ENCODE results near the gene FNDC10. TPM values are rescaled to one million over a fixed set of nuclear protein-coding genes. Genes with fewer than 3 reads are reported as not detected.
"Not testable (repeated sequence)": the region's sequence is repeated elsewhere in the genome, so short reads cannot be mapped to it uniquely, and the experiment has no call there.

Gene FNDC10
- total RNA-seq, 2 experiments from 2014 or later, result 7.5 to 9.3 TPM

DNA sequence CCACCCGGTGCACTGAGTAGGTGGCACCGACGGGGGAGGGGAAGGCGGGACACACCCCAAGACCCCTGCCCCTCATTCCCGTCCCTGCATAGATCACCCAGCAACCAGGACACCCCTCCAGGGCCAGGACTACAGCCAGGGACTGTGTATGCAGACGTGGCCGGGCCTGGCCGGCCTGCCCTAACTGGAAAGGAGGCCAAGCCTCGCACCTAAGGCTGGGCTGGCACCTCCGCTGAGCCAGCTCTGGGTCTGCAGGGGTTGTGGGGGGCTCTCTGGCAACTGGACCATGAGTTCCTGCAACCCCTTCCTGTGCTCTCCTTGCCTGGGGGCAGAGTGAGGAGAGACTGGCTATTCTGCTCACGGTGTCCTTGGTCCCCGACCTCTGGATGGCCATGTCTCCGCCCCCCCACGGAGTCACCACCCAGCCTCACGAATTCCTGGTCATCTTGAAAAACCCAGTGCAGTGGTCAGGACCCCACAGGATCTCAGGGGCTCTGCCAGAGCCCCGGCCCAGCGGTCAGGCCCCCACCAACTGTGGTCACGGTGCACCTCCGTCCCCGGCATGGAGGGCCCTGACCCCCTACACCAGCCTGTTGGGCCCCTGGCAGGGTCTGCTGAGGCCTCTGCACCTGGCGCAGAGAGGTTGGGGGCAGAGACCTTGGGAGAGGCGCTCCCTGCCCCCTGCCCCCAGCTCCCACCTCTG is 1.1 kb upstream of the FNDC10 start:
- no peak for DNase-seq
- CTCF ChIA-PET, result no interaction called here
- H3K4me3 Mint-ChIP-seq, result peak overlapping the region; percentile 64
- H3K9me3 Mint-ChIP-seq (ENCODE audit: insufficient read depth), result no peaks in the 10 kb centered on the region
- no peak overlapping the region for H3K27ac Mint-ChIP-seq
- H3K27me3 Mint-ChIP-seq (ENCODE audit: low read depth), result peaks cover 2% of the 10 kb centered on the region
- POLR2A ChIA-PET, result interaction anchor here (0.8 kb wide), 1 partner anchor 28 kb away, joined by 3 read pairs; no protein-coding TSS in a partner anchor
- no peaks in the 10 kb centered on the region for H3K36me3 Mint-ChIP-seq (ENCODE audit: low read depth)
- peaks cover 19% of the 10 kb centered on the region for H3K4me1 Mint-ChIP-seq (ENCODE audit: low read depth)
- ATAC-seq, result no peak

DNA sequence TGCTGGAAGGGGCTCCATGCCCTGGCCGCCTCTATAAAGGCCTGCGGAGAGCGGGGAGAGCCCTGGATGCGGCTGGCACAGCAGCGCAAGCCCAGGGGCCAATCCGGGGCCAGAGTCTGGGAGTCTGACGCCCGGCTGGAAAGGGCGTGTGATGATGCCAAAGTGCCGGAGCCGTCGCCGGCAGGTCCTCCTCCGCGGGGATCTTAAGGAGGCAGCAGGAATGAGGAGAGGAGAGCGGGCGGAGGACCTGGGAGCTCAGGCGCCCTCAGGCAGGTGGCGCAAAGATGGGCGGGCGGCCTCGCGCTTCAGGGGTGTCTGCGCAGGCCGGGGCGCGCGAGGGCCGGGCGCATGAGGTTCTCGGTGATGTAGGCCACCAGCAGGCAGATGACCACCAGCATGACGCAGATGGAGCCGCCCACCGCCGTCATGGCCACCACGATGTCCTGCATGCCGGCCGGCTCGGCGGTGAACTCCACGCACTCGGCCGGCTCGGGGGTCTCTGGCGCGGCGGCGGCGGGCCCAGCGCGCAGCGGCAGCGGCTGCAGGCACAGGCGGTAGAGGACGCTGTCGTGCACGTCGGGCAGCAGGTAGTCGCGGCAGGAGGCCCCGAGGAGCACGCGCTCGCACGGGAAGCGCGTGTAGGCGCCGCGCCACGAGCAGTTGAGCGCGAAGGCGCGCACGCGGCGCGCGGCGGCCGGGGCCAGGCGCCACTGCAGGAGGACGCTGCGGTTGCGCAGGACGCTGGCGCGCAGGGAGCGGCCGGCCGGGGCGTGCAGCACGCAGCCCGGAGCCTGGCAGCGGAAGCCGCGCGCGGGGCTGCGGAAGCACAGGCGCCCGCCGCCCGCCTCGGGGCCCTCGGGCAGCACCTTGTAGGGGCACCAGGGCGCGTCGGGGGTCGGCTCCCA is 653 bp downstream of the FNDC10 start:
- POLR2A ChIA-PET, result no interaction called here

GRCh38 chr1:1598720-1599029 is 1.3 kb downstream of the FNDC10 start:
- DNase-seq, result no peak
- Mint-ChIP-seq H3K9me3 (ENCODE audit: insufficient read depth) (no peaks in the 10 kb centered on the region), H3K4me1 (ENCODE audit: low read depth) (peaks cover 16% of the 10 kb centered on the region), H3K27me3 (ENCODE audit: low read depth) (peaks cover 2% of the 10 kb centered on the region), H3K36me3 (ENCODE audit: low read depth) (no peaks in the 10 kb centered on the region), H3K4me3 (peak overlapping the region; percentile 69), H3K27ac (peak overlapping the region; percentile 55)
- CTCF ChIA-PET, result interaction anchor here (1.6 kb wide), 1 partner anchor 16 kb away, joined by 3 read pairs; no protein-coding TSS in a partner anchor
- POLR2A ChIA-PET, result no interaction called here
- ATAC-seq, result no peak

More for the DNA sequence above, 653 bp downstream of the FNDC10 start:
- peaks cover 2% of the 10 kb centered on the region for H3K27me3 Mint-ChIP-seq (ENCODE audit: low read depth)
- DNase-seq (peak; percentile 53), ATAC-seq (peak; percentile 56)
- H3K27ac Mint-ChIP-seq, result peak overlapping the region; percentile 55
- H3K9me3 Mint-ChIP-seq (ENCODE audit: insufficient read depth), result no peaks in the 10 kb centered on the region
- CTCF ChIA-PET, result interaction anchor here (1.6 kb wide), 1 partner anchor 15 kb away, joined by 3 read pairs; no protein-coding TSS in a partner anchor
- no peaks in the 10 kb centered on the region for H3K36me3 Mint-ChIP-seq (ENCODE audit: low read depth)
- peak overlapping the region; percentile 69 for H3K4me3 Mint-ChIP-seq
- H3K4me1 Mint-ChIP-seq (ENCODE audit: low read depth), result peaks cover 16% of the 10 kb centered on the region

DNA sequence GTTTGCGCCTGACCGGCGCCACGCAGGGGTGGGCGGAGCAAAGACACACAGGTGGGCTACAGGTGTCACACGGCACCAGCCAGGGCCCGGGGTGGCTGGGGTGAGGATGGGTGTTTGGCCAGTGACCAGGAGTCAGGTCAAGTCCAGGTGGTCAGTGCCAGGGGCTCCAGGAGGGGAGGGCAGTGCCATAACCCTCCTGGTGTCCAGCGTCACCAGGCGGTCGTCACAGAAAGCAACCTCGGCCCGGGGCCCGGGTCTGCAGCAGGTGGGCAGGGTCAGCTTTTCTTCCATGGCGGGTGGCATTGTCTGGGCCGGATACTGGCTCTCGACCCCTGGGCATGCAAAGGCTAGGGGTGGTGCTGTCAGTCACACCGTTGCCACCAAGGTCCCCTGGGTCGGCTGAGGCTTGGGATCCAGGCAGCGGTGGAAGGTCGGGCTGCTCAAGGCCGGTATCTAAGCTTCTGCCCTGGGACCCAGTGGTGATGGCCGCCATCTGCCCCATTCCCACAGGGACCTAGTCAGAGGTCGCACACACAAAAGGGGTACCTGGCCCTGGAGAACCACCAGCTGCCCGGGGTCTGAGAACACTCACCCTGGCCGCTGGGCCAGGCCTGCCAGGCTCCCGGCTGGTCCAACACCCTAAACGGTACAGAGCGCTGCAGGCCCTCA is 1.8 kb downstream of the FNDC10 start:
- Mint-ChIP-seq H3K9me3 (ENCODE audit: insufficient read depth) (no peaks in the 10 kb centered on the region), H3K36me3 (ENCODE audit: low read depth) (no peaks in the 10 kb centered on the region), H3K27me3 (ENCODE audit: low read depth) (peaks cover 2% of the 10 kb centered on the region), H3K4me3 (peak overlapping the region; percentile 69), H3K4me1 (ENCODE audit: low read depth) (peaks cover 16% of the 10 kb centered on the region), H3K27ac (peak overlapping the region; percentile 55)
- POLR2A ChIA-PET, result no interaction called here
- DNase-seq (no peak), ATAC-seq (no peak)
- CTCF ChIA-PET, result interaction anchor here (1.6 kb wide), 1 partner anchor 16 kb away, joined by 3 read pairs; no protein-coding TSS in a partner anchor

DNA sequence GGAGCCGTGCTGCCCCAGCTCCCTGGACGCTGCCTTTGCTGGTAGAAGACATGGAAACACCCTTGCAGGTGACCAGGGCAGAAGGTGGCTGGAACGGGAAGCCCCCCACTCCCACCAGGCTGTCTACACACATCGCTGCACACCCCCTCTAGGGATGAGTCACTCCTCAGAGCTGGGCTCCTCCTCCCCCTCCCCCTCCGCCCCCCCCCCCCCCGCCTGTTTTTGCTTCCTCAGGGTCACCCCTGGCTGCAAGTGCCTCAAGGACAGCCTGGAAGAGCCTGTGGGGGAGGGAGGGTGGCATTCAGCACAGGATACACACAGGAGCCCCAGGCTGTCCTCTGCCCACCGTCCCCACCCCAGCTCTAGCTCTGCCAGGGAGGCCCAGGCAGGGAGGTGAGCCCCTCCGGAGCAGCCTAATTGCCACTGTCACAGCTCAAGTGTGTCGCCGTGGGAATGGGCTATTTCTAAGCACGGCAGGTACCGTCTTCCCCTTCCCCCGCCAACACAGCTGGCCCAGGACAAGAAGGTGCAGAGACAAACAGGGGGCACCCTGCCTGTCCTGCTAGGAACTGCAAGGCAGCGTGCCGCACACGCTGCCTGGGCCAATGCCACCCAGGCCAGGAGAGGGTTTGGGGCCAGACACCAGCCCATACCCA is 2.5 kb downstream of the FNDC10 start:
- DNase-seq (peak; percentile 28), ATAC-seq (no peak)
- H3K27me3 Mint-ChIP-seq (ENCODE audit: low read depth), result peaks cover 2% of the 10 kb centered on the region
- peaks cover 16% of the 10 kb centered on the region for H3K4me1 Mint-ChIP-seq (ENCODE audit: low read depth)
- no peaks in the 10 kb centered on the region for H3K9me3 Mint-ChIP-seq (ENCODE audit: insufficient read depth)
- ChIA-PET POLR2A (no interaction called here), CTCF (interaction anchor here (0.9 to 1.6 kb wide), 2 partner anchors 14 to 17 kb away, joined by 3 read pairs; no protein-coding TSS in a partner anchor)
- H3K4me3 Mint-ChIP-seq, result peak overlapping the region; percentile 17
- no peak overlapping the region for H3K27ac Mint-ChIP-seq
- no peaks in the 10 kb centered on the region for H3K36me3 Mint-ChIP-seq (ENCODE audit: low read depth)

- Mint-ChIP-seq H3K36me3 (ENCODE audit: low read depth) (no peaks in the 10 kb centered on the region), H3K27ac (no peak overlapping the region), H3K4me1 (ENCODE audit: low read depth) (peaks cover 16% of the 10 kb centered on the region), H3K9me3 (ENCODE audit: insufficient read depth) (no peaks in the 10 kb centered on the region), H3K4me3 (no peak overlapping the region), H3K27me3 (ENCODE audit: low read depth) (peaks cover 2% of the 10 kb centered on the region)
- DNase-seq, result peak; percentile 21
- POLR2A ChIA-PET, result no interaction called here
- no peak for ATAC-seq
- CTCF ChIA-PET, result interaction anchor here (0.9 kb wide), 1 partner anchor 14 kb away, joined by 3 read pairs; no protein-coding TSS in a partner anchor
Measured at GRCh38 chr1:1596493-1597274, 3.3 kb downstream of the FNDC10 start.

DNA sequence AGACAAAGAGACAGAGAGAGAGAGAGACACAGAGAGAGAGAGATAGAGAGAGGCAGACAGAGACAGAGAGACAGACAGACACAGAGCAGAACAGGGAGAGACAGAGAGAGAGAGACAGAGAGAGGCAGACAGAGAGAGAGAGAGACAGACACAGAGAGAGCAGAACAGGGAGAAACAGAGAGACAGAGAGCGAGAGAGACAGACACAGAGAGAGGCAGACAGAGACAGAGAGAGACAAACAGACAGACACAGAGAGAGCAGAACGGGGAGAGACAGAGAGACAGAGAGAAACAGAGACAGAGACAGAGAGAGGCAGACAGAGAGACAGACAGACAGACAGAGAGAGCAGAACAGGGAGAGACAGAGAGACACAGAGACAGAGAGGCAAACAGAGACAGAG is 4.6 kb downstream of the FNDC10 start:
- H3K9me3 Mint-ChIP-seq (ENCODE audit: insufficient read depth); CTCF ChIA-PET; POLR2A ChIA-PET; DNase-seq; H3K4me3 Mint-ChIP-seq; H3K36me3 Mint-ChIP-seq (ENCODE audit: low read depth); H3K27ac Mint-ChIP-seq; H3K27me3 Mint-ChIP-seq (ENCODE audit: low read depth); ATAC-seq: not testable (repeated sequence)
- peaks cover 13% of the 10 kb centered on the region for H3K4me1 Mint-ChIP-seq (ENCODE audit: low read depth)

GRCh38 chr1:1594602-1595260 is 5.2 kb downstream of the FNDC10 start:
- CTCF ChIA-PET, result interaction anchor here (0.8 kb wide), 1 partner anchor 34 kb away, joined by 3 read pairs; no protein-coding TSS in a partner anchor

GRCh38 chr1:1593834-1594601 is 5.9 kb downstream of the FNDC10 start:
- Mint-ChIP-seq H3K4me3 (no peak overlapping the region), H3K36me3 (ENCODE audit: low read depth) (no peaks in the 10 kb centered on the region), H3K4me1 (ENCODE audit: low read depth) (peaks cover 12% of the 10 kb centered on the region), H3K9me3 (ENCODE audit: insufficient read depth) (no peaks in the 10 kb centered on the region), H3K27ac (no peak overlapping the region), H3K27me3 (ENCODE audit: low read depth) (peaks cover 2% of the 10 kb centered on the region)
- POLR2A ChIA-PET, result interaction anchor here (0.8 kb wide), 1 partner anchor 36 kb away, joined by 4 read pairs; no protein-coding TSS in a partner anchor
- ATAC-seq, result no peak
- CTCF ChIA-PET, result interaction anchor here (0.8 kb wide), 1 partner anchor 35 kb away, joined by 3 read pairs; no protein-coding TSS in a partner anchor
- no peak for DNase-seq

More at GRCh38 chr1:1594602-1595260, 5.2 kb downstream of the FNDC10 start:
- peaks cover 13% of the 10 kb centered on the region for H3K4me1 Mint-ChIP-seq (ENCODE audit: low read depth)
- no peak overlapping the region for H3K4me3 Mint-ChIP-seq
- peaks cover 2% of the 10 kb centered on the region for H3K27me3 Mint-ChIP-seq (ENCODE audit: low read depth)
- no peak for DNase-seq
- H3K36me3 Mint-ChIP-seq (ENCODE audit: low read depth), result no peaks in the 10 kb centered on the region
- peak; percentile 45 for ATAC-seq
- H3K27ac Mint-ChIP-seq, result no peak overlapping the region
- POLR2A ChIA-PET, result interaction anchor here (0.8 kb wide), 1 partner anchor 35 kb away, joined by 4 read pairs; no protein-coding TSS in a partner anchor
- H3K9me3 Mint-ChIP-seq (ENCODE audit: insufficient read depth), result no peaks in the 10 kb centered on the region

GRCh38 chr1:1591452-1591851 is 8.5 kb downstream of the FNDC10 start:
- no peak for ATAC-seq
- POLR2A ChIA-PET, result no interaction called here
- H3K9me3 Mint-ChIP-seq (ENCODE audit: insufficient read depth), result no peaks in the 10 kb centered on the region
- CTCF ChIA-PET, result no interaction called here
- H3K4me3 Mint-ChIP-seq, result no peak overlapping the region
- no peaks in the 10 kb centered on the region for H3K4me1 Mint-ChIP-seq (ENCODE audit: low read depth)
- H3K27me3 Mint-ChIP-seq (ENCODE audit: low read depth), result no peaks in the 10 kb centered on the region
- no peaks in the 10 kb centered on the region for H3K36me3 Mint-ChIP-seq (ENCODE audit: low read depth)
- H3K27ac Mint-ChIP-seq, result no peak overlapping the region
- no peak for DNase-seq
